A549 (cell line): ENCODE data around the gene WDCP. TPM values are rescaled to one million over a fixed set of nuclear protein-coding genes. Genes with fewer than 3 reads are reported as not detected.

Source experiments
- ATAC-seq, 2 experiments: fragments of 200-7000 bp in 1 of 2; fragments of >200 bp in 1 of 2; cut with Nextera tagmentation in 1 of 2; cut with Tn5 transposase in 1 of 2; 3 replicates each; pipeline versions ENCODE4 v1.8.0 to v1.9.1; 2018 to 2020; ENCODE audit warnings: mild to moderate bottlenecking in 1 of 2, moderate library complexity in 1 of 2
- CTCF ChIA-PET: fragments of 300-600 bp; sonication (Branson Sonifier 250); formaldehyde crosslinking; extraction: SDS; loops from one replicate; lab custom pipeline; 2021; ENCODE audit warnings: antibody characterized with exemption, inconsistent platforms; lab: Yijun Ruan, JAX
- POLR2A ChIA-PET: fragments of 350-600 bp; formaldehyde crosslinking; extraction: SDS; loops from one replicate; lab custom pipeline; 2021; ENCODE audit warnings: antibody characterized with exemption, inconsistent platforms; lab: Yijun Ruan, JAX
- DNase-seq, 2 experiments: peaks; one replicate each; pipeline versions ENCODE4 v3.0.0 to v3.0.0-alpha.2; 2011 to 2016; ENCODE audit warnings: low read depth in 1 of 2, low spot score in 1 of 2
- FAIRE-seq: peaks from 2 replicates; lab custom pipeline; 2011; peaks lifted over from hg19 to GRCh38; lab: Jason Lieb, UNC
- H3K27ac ChIP-seq, 2 experiments: fragments of >200 bp; sonication (Bioruptor Twin); formaldehyde crosslinking; 3 replicates each; pipeline ENCODE4 v1.5.1; 2016 to 2017
- H3K4me1 ChIP-seq: fragments of >200 bp; sonication (Bioruptor Twin); formaldehyde crosslinking; 3 replicates; pipeline ENCODE4 v1.6.1; 2016
- H3K4me2 ChIP-seq: fragments of >200 bp; sonication (Bioruptor Twin); formaldehyde crosslinking; 3 replicates; pipeline ENCODE4 v1.6.1; 2016
- H3K4me3 ChIP-seq: fragments of >200 bp; sonication (Bioruptor Twin); formaldehyde crosslinking; 3 replicates; pipeline ENCODE4 v1.5.1; 2016
- H3K9me3 ChIP-seq: fragments of >200 bp; sonication (Bioruptor Twin); formaldehyde crosslinking; 3 replicates; pipeline ENCODE4 v1.6.1; 2016
- ATOH8 ChIP-seq: fragments of 250-450 bp; sonication (Bioruptor Pico); IDR thresholded peaks from 2 replicates; pipeline ENCODE4 v1.5.0; 2020; ENCODE audit warnings: low read depth, mild to moderate bottlenecking, moderate library complexity
- CEBPB ChIP-seq, 2 experiments: fragments of >200 bp in 1 of 2; sonication (Bioruptor Twin) in 1 of 2; formaldehyde crosslinking in 1 of 2; IDR thresholded peaks; 2 replicates each; pipeline ENCODE4 v1.6.1; 2012 to 2016
- CHD2 ChIP-seq: fragments of 150-350 bp; IDR thresholded peaks from 2 replicates; pipeline ENCODE4 v1.6.1; 2014; ENCODE audit warnings: low read length; ENCODE audit not compliant: partially characterized antibody
- EP300 ChIP-seq, 2 experiments: fragments of >200 bp; sonication (Bioruptor Twin); formaldehyde crosslinking; IDR thresholded peaks; 2 replicates in 1 of 2; 3 replicates in 1 of 2; pipeline ENCODE4 v1.6.1; 2016 to 2017
- FOSB ChIP-seq: fragments of 250-450 bp; sonication (Bioruptor Pico); IDR thresholded peaks from 2 replicates; pipeline ENCODE4 v1.5.0; 2020; ENCODE audit warnings: mild to moderate bottlenecking, moderate library complexity
- FOXS1 ChIP-seq: fragments of 250-450 bp; sonication (Bioruptor Pico); IDR thresholded peaks from 2 replicates; pipeline ENCODE4 v1.5.0; 2020; ENCODE audit warnings: mild to moderate bottlenecking, moderate library complexity
- GATA3 ChIP-seq: IDR thresholded peaks from 2 replicates; pipeline ENCODE4 v1.6.1; 2012; ENCODE audit warnings: borderline replicate concordance
- HEYL ChIP-seq: fragments of 250-450 bp; sonication (Bioruptor Pico); IDR thresholded peaks from 2 replicates; pipeline ENCODE4 v1.8.0; 2021; ENCODE audit warnings: mild to moderate bottlenecking, moderate library complexity
- HOXB5 ChIP-seq: fragments of 250-450 bp; sonication (Bioruptor Pico); IDR thresholded peaks from 2 replicates; pipeline ENCODE4 v1.5.0; 2020; ENCODE audit warnings: mild to moderate bottlenecking, moderate library complexity
- JUNB ChIP-seq: fragments of >200 bp; sonication (Bioruptor Twin); formaldehyde crosslinking; IDR thresholded peaks from 2 replicates; pipeline ENCODE4 v1.6.1; 2016
- NFE2L2 ChIP-seq: fragments of 150-350 bp; conservative IDR thresholded peaks from 2 replicates; pipeline ENCODE4 v1.6.1; 2014; ENCODE audit warnings: low read length
- RARB ChIP-seq: fragments of 250-450 bp; sonication (Bioruptor Pico); IDR thresholded peaks from 2 replicates; pipeline ENCODE4 v1.8.0; 2021; ENCODE audit warnings: mild to moderate bottlenecking, moderate library complexity
- RNF2 ChIP-seq: fragments of 200-600 bp; sonication (generic); IDR thresholded peaks from 2 replicates; pipeline ENCODE4 v1.6.1; 2016; ENCODE audit warnings: low read depth, mild to moderate bottlenecking, antibody characterized with exemption, moderate library complexity, borderline replicate concordance
- SMC3 ChIP-seq: fragments of >200 bp; sonication (Bioruptor Twin); formaldehyde crosslinking; IDR thresholded peaks from 3 replicates; pipeline ENCODE4 v1.6.1; 2018; ENCODE audit warnings: inconsistent platforms
- TP53 ChIP-seq: fragments of 250-450 bp; sonication (Bioruptor Pico); IDR thresholded peaks from 2 replicates; pipeline ENCODE4 v1.5.0; 2021; ENCODE audit warnings: mild to moderate bottlenecking, moderate library complexity
- USF2 ChIP-seq: fragments of 450-650 bp; IDR thresholded peaks from 2 replicates; pipeline ENCODE4 v1.6.1; 2014; ENCODE audit warnings: antibody characterized with exemption
- ZNF302 ChIP-seq: fragments of 250-450 bp; sonication (Bioruptor Pico); IDR thresholded peaks from 2 replicates; pipeline ENCODE4 v1.9.0; 2021; ENCODE audit warnings: inconsistent platforms, mild to moderate bottlenecking, moderate library complexity
- ZSCAN20 ChIP-seq: fragments of 250-450 bp; sonication (Bioruptor Pico); IDR thresholded peaks from 2 replicates; pipeline ENCODE4 v1.8.0; 2022; ENCODE audit warnings: mild to moderate bottlenecking, moderate library complexity
- WGBS: methylation state at CpG from one replicate; pipeline ENCODE4 v1.1.6; 2017; ENCODE audit errors: missing lambda C conversion rate; 5-methylcytosine and 5-hydroxymethylcytosine counted together
- polyA plus RNA-seq, 4 experiments: library from polyadenylated mRNA; depleted of rRNA in 3 of 4; stranded (reverse); fragments of >200 nt; fragmentation: RNase III in 1 of 4; extraction: RNeasy Plus Mini Kit Qiagen cat#74134 plus additional on column Dnase treatment in 1 of 4; gene quantifications; 2 replicates in 3 of 4; 3 replicates in 1 of 4; pipeline ENCODE4 v1.2.3, GENCODE V29; 2011 to 2017
- TF ChIP-seq, protein P1 (sequence below): fragments of 200-600 bp; sonication (generic); IDR thresholded peaks from 2 replicates; pipeline ENCODE4 v1.6.1; 2016; ENCODE audit warnings: antibody characterized with exemption, mild to moderate bottlenecking, moderate library complexity
- TF ChIP-seq, protein P2 (sequence below): fragments of 150-350 bp; IDR thresholded peaks from 2 replicates; pipeline ENCODE4 v1.6.1; 2014; ENCODE audit warnings: low read depth, mild to moderate bottlenecking, low read length
- TF ChIP-seq, protein P3 (sequence below): fragments of >200 bp; sonication (Bioruptor Twin); formaldehyde crosslinking; IDR thresholded peaks from 3 replicates; pipeline ENCODE4 v1.6.1; 2016

WDCP gene
- polyA plus RNA-seq, 2 of the 4 experiments (the other 2 are of a cell fraction): 12.7 to 20.8 TPM

- no peak for ATAC-seq
- no peak overlapping the region for H3K4me3 ChIP-seq
- peaks cover 18% of the 10 kb centered on the region for H3K4me1 ChIP-seq
- H3K9me3 ChIP-seq: no peaks in the 10 kb centered on the region
- no peak for FAIRE-seq
- H3K4me2 ChIP-seq: no peak overlapping the region
- WGBS: 38% methylated on average over 3 of the region's 3 CpGs
- POLR2A ChIA-PET: no interaction called here
- no peak for DNase-seq
- no peak overlapping the region for H3K27ac ChIP-seq
- CTCF ChIA-PET: interaction anchor here (0.9 to 1.5 kb wide), 2 partner anchors 21 to 91 kb away, joined by 3 read pairs; no protein-coding TSS in a partner anchor
- TF ChIP-seq GATA3 (no peak), JUNB (no peak), TP53 (CRISPR knock-in tag) (no peak), HEYL (CRISPR knock-in tag) (no peak), CHD2 (no peak), EP300 (IDR thresholded peaks at IDR 0.05) (no peak), RARB (CRISPR knock-in tag) (no peak), USF2 (no peak), NFE2L2 (no peak), FOSB (no peak), ZNF302 (CRISPR knock-in tag) (no peak), ZSCAN20 (CRISPR knock-in tag) (no peak)
- TF ChIP-seq, protein P1, sequence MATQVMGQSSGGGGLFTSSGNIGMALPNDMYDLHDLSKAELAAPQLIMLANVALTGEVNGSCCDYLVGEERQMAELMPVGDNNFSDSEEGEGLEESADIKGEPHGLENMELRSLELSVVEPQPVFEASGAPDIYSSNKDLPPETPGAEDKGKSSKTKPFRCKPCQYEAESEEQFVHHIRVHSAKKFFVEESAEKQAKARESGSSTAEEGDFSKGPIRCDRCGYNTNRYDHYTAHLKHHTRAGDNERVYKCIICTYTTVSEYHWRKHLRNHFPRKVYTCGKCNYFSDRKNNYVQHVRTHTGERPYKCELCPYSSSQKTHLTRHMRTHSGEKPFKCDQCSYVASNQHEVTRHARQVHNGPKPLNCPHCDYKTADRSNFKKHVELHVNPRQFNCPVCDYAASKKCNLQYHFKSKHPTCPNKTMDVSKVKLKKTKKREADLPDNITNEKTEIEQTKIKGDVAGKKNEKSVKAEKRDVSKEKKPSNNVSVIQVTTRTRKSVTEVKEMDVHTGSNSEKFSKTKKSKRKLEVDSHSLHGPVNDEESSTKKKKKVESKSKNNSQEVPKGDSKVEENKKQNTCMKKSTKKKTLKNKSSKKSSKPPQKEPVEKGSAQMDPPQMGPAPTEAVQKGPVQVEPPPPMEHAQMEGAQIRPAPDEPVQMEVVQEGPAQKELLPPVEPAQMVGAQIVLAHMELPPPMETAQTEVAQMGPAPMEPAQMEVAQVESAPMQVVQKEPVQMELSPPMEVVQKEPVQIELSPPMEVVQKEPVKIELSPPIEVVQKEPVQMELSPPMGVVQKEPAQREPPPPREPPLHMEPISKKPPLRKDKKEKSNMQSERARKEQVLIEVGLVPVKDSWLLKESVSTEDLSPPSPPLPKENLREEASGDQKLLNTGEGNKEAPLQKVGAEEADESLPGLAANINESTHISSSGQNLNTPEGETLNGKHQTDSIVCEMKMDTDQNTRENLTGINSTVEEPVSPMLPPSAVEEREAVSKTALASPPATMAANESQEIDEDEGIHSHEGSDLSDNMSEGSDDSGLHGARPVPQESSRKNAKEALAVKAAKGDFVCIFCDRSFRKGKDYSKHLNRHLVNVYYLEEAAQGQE: no peak
Measured at GRCh38 chr2:24087032-24087431, 39.8 kb upstream of the WDCP start.

GRCh38 chr2:24086241-24086640 lies 39.0 kb upstream of the WDCP start:
- CTCF ChIA-PET: interaction anchor here (1.5 to 5.9 kb wide), 3 partner anchors 21 to 159 kb away, joined by 3 to 90 read pairs (median 51); partner anchors contain the start of gene ATAD2B
- ATAC-seq: no peak
- no peak overlapping the region for H3K4me3 ChIP-seq
- FAIRE-seq: no peak
- H3K27ac ChIP-seq: no peak overlapping the region
- H3K9me3 ChIP-seq: no peaks in the 10 kb centered on the region
- no peak for DNase-seq
- peaks cover 26% of the 10 kb centered on the region for H3K4me1 ChIP-seq
- TF ChIP-seq, protein P2, sequence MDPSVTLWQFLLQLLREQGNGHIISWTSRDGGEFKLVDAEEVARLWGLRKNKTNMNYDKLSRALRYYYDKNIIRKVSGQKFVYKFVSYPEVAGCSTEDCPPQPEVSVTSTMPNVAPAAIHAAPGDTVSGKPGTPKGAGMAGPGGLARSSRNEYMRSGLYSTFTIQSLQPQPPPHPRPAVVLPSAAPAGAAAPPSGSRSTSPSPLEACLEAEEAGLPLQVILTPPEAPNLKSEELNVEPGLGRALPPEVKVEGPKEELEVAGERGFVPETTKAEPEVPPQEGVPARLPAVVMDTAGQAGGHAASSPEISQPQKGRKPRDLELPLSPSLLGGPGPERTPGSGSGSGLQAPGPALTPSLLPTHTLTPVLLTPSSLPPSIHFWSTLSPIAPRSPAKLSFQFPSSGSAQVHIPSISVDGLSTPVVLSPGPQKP: no peak
- TF ChIP-seq USF2: no peak
- no peak for TF ChIP-seq CEBPB (IDR thresholded peaks at IDR 0.05)
- TF ChIP-seq, protein P3, sequence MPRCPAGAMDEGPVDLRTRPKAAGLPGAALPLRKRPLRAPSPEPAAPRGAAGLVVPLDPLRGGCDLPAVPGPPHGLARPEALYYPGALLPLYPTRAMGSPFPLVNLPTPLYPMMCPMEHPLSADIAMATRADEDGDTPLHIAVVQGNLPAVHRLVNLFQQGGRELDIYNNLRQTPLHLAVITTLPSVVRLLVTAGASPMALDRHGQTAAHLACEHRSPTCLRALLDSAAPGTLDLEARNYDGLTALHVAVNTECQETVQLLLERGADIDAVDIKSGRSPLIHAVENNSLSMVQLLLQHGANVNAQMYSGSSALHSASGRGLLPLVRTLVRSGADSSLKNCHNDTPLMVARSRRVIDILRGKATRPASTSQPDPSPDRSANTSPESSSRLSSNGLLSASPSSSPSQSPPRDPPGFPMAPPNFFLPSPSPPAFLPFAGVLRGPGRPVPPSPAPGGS: no peak
- no peak for TF ChIP-seq HOXB5 (CRISPR knock-in tag)
- no peak for TF ChIP-seq HEYL (CRISPR knock-in tag)
- no peak for TF ChIP-seq NFE2L2
- TF ChIP-seq SMC3: no peak
- TF ChIP-seq RNF2: no peak
- TF ChIP-seq FOXS1: no peak
- TF ChIP-seq ATOH8 (CRISPR knock-in tag): no peak
- POLR2A ChIA-PET: no interaction called here
- H3K4me2 ChIP-seq: no peak overlapping the region
- WGBS: 87% methylated on average over 1 of the region's 1 CpG
